GM21390 (cell line): ENCODE measurements around the gene ALPK3.

Experiments used
- ATAC-seq: cut with Tn5 transposase; IDR thresholded peaks from one replicate; pipeline ENCODE4 v1.9.1; 2021; ENCODE audit not compliant: unreplicated experiment

Gene ALPK3

DNA sequence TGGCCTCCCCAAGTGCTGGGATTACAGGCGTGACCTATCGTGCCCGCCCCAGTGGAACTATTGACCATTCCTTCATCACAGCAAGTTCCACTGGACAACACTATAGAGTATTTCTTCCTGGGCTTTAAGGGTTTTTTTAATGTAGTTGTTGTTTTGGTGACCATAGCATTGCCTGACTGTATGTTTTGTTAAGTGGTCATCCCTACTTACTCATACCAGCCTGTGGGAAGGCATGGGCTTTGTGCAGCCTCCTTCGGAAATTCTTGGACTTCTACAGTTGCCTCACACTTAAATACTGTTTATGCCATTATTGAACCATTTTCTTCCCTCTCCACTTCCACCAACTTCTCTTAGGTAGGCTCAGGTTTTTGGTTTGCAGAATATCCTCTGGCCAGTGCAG is 19.9 kb upstream of the ALPK3 start:
- no peak for ATAC-seq

DNA sequence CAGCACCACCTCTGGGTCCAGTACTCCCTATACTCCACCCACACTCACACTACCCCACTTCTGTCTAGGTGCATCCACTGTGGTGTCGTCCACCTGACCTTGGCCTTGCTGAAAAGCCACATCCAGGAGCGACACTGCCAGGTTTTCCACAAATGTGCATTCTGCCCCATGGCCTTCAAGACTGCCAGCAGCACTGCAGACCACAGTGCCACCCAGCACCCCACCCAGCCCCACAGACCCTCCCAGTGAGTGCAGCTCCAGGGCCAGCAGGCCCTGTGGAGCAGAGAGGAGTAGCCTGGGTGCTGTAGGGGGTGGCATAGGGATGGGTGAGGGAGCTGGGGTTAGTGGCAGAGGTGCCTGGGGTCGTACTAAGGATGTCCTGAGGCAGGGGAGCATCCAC is 19.4 kb upstream of the ALPK3 start:
- no peak for ATAC-seq

DNA sequence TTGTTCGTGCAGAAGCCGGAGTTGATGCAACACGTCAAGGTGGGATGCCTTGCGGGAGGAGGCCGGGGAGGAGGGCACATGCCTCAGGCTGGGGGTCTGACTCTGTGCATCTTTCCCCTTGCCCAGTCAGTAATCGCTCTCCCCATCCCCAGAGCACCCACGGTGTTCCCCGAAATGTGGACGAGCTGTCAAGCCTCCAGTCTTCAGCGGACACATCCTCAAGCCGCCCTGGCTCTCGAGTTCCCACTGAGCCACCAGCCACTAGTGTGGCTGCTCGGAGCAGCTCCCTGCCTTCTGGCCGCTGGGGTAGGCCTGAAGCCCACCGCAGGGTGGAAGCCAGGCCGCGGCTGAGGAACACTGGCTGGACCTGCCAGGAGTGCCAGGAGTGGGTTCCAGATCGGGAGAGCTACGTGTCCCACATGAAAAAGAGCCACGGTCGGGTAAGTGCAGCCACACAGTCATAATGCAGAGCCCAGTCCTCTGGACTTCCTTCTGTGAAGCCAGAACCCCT is 18.7 kb upstream of the ALPK3 start:
- no peak for ATAC-seq

DNA sequence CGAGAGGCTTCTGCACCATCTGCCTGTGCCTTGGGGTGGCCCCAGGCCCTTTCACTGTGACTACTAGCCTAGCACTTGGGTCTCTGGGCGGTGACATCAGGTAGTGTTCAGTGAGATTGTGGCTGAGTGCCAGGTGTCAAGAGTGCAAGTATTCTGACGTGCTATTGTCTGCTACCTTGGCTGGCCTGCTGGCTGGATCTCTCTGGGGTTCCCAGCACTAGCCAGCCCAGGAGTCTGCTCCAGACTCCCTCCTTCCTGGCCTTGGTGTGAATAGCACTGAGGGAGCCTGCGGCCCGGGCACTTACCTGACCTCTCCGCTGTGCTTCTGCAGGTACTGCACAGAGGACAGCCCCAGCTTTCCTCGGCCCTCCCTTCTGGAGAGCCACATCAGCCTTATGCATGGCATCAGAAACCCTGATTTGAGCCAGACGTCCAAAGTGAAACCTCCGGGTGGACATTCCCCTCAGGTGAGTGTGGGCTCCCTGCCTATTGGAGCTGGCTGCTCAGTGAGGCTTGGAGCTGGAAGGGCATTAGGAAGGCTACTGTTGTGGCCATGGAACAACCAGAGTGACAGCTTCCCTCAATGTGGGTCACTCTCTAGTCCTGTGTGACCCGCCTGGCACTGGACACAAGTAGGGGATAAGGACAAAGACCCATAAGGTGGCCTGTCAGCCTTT is 17.5 kb upstream of the ALPK3 start:
- no peak for ATAC-seq

DNA sequence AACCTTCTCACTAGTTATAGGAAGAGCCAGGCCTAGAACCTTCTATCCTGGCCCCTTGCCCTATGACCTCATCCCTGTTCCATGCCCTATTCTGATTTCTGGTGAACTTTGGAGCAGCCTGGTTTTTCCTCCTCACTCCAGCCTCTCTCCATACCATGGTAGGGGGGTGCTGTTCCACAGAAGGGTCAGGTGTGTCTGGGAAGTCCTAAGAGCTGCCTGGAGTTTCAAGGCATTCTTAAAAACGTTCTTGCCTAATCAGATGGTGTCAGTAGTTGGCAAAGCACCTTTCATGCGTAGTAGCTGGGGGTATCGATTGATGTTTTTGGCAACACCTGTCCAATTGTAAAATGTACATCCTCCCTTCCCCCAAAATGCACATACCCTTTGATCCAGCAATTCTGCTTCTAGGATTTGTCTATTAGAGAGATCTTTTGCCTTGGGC is 16.8 kb upstream of the ALPK3 start:
- ATAC-seq = no peak

DNA sequence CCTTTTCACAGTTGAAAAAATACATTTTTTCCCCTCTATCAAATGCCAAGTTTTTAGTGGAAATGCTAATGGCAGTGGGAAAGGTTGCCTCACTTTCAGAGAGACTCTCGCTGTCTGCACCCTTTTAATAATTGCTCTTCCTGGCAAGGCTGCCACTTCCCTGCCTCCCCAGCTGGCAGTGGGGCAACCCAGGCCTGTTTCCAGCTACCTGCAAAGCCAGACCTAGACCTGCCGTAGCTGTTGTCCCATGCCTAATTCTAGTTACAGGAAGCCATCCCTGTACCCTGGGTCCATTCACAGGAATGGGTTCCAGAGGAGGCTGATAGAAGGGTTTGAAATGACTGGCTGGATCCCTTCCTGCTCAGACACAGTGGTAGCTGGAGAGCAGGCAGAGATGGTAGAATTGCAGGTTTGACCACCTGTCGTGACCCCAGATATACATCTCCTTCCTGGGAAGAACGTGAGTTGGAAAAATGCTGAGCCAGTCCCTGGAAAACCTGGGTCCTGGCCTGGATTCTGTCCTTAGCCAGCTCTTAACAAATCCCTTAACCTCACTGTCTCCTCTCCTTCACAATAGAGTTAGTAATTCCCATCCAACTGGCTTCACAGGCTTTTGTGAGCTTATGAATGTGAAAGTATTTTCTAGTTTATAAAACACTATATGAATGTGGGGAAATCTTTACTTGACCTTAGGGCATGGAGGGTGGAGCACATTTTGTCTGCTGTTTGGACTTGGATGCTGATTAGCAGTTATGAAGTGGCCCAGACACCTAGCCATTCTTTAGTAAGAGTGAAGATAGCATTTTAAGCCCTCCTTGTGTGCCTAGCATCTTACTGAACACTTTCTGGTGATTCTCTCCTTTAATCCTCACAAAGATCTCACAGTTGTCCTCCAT is 12.9 kb upstream of the ALPK3 start:
- no peak for ATAC-seq

DNA sequence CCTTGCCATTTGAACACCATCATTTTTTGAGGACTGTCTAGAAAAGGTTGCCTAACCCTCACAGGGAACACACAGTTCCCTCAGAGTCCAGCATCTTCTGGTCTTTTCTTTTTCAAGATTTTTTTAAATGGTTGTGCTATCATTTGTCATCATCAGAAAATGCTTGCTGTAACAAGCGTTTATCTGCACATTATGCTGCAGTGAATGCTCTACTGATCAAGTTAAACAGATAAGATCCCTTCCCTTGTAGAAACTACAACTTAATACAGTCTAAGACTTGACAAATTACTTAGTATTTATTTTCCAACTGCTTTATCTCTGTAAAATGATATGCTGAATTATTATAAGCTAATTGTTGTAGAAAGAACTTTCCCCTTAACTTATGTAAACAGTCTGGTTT is 11.9 kb upstream of the ALPK3 start:
- ATAC-seq = no peak

DNA sequence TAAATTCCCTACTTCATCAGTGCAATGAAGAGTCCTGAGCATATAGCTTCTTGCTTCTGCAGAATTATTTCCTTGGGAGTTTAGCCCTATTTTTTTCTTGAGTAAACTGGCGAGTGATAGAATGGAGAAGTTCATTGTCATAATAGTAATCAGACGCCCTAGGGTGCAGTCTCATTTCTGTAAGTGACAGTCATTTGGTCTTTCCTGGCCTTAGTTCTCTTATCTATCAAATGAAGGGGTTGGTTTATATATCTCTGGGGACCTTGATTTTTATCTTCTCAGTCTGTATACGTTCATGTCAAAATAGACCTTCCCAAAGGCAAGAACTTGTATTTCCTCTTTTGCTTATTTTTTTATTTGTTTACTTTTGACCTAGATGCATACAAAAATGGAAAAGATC is 9.9 kb upstream of the ALPK3 start:
- ATAC-seq = no peak

DNA sequence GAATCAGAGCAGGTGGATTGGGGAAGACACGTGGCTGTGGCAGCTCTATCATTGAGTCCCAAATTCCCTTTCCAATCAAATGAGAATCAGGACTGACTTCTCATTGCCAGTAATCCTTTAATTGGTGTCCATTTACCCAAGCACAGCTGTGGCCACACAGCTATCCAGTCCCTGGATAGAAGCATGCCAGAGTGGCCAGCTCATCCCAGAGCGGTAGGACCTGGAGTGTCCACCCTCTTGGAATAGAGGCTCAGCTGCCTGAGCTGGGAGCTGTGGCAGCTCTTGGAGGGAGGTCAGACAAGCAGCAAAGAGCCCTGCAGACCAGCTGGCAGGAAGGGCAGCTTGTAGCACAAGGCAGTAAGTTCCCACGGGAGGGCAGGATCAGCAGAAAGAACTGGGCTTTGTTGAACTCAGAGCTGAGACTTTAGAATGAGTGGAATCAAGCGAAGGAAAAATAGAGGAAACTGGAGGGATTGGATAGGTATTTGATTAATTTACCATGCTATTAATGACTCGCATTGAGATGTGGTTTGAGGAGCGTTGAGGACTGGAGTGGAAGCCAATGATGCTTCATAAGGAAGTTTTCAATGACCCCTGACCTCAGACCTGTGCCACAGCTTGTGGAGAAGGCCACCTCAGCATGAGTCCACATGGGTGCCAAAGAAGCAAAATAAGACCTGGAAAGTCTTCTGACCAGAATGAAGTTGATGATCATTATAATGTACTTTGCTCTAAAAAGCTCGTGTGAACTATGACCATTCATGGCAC is 6.9 kb upstream of the ALPK3 start:
- ATAC-seq = no peak

DNA sequence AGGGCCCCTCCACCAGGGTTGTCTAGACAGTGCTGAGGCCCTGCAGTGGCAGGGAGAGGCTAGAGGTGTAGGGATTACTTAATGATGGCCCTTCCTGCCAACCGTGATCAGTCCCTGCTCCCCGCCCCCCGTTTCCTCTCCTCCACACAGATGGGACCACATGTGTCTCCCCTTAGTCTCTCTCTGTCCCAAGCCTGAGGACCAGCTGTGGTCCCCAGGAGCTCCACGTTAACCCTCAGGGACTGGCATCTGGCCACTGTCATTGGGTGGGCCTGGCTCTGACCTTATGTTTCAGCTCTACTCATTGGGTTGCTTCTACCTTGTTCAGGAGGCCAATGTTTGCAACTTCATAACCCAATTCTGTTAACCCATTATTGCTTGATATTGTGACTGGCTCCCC is 6.0 kb upstream of the ALPK3 start:
- no peak for ATAC-seq

DNA sequence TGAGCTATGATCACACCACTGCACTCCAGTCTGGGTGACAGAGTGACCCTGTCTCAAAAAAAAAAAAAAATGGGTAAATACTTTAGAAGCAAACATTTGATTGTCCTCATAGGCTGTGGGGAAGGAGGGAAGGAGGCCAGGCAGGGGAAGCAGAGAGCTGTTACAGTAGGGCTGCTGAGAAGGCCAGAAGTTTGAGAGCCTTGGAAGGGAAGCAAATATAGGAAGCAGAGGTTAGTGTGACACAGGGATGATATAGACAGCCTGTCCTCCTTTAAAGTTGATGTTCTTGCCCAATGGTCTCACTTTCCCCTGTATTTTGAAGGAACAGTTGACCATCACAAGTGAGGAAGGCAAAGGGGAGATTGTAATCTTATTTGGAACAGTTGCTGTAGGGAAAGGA is 5.3 kb upstream of the ALPK3 start:
- no peak for ATAC-seq

DNA sequence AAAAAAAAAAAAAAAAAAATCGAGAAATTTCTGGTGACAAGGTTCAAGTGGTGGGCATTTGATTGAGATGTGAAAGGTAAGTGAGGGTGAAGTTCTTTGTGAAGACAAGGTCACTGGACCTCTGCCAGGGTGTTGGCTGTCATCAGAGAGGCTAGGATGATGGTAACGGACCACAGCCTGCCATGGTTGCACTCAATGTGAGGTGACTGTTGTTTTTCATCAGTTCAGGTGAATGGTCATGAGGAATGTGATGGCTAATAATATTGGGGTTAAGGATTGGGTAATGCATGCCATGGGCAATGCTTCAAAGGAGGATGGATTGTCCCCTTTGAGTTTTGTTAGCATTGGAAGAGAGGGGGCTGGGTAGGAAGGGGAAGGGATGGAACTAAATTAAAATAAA is 4.3 kb upstream of the ALPK3 start:
- ATAC-seq = no peak

DNA sequence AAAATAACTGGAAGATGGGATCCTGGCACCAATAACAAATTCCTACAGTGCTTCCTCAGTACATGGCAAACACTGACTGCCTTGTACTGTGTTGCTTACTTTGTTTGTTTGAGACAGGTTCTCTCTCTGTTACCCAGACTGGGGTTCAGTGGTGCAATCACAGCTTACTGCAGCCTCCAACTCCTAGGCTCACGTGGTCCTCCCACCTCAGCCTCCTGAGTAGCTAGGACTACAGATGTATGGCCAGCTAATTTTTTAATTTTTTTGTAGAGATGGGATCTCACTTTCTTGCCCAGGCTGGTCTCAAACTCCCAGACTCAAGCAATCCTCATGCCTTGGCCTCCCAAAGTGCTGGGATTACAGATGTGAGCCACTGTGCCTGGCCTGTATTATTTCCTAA is 3.7 kb upstream of the ALPK3 start:
- ATAC-seq = no peak

DNA sequence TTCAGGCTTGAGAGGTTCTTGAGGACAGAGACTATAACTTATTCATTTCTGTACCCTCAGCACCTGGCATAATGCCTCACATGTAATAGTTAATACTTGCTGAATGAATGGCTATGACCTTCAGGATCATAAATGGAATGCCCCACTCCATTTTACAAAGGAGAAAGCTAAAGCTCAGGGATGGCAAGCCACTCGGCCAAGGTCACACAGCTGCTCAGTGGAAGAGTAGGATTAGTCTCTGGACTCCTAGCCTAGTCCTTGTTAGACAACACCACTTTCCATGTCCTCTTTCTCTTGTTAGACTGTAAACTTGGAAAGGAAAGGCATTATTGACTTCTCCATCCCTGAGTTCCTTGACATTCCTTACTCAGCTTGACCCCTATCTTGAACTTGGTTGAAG is 3.2 kb upstream of the ALPK3 start:
- ATAC-seq = no peak

DNA sequence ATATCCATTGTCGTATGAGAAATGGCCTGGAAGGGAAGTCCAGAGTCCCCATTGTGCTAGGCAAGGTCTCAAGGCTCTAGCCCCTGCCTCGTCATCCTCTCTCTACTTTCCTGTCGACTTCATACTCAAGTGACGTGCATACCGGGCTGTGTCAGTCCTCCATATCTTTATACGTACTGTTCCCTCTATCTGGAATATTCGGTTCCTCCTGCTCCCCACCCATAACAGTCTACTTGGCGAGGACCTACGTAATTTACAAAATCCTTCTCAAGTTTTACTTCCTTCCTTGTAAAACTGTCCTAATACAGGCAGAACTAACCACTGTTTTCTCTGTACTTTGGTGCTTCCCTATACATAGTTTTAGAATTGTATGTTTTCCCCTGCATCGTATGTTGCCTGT is 2.2 kb upstream of the ALPK3 start:
- no peak for ATAC-seq

DNA sequence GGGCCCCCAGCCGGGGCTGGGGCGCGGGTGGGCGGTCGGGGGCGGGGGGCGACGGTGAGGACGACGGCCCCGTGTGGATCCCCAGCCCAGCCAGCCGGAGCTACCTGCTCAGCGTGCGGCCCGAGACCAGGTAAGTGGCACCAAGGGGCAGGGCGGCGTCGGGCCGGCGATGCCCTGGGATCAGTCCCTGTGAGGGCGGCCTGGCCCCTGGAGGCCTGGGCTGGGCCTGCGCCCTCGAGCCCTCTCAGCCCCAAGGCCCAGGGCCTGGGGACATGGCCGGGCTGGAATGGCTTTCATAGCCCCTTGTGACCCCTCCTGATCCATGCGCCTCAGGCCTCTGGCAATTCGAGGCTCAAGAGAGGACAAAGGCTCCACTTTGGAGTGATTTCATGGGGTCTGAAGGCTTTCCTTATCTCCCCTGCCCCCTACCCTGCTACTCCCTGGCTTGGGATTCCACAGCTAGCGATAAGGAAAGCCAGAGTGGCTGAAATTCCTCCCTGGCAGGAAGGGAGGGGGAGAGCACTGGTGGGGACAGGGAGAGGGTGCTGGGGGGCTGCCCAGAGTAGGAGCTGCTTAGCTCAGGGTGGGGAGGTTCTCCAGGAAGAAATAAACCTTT is 418 bp downstream of the ALPK3 start:
- no peak for ATAC-seq

DNA sequence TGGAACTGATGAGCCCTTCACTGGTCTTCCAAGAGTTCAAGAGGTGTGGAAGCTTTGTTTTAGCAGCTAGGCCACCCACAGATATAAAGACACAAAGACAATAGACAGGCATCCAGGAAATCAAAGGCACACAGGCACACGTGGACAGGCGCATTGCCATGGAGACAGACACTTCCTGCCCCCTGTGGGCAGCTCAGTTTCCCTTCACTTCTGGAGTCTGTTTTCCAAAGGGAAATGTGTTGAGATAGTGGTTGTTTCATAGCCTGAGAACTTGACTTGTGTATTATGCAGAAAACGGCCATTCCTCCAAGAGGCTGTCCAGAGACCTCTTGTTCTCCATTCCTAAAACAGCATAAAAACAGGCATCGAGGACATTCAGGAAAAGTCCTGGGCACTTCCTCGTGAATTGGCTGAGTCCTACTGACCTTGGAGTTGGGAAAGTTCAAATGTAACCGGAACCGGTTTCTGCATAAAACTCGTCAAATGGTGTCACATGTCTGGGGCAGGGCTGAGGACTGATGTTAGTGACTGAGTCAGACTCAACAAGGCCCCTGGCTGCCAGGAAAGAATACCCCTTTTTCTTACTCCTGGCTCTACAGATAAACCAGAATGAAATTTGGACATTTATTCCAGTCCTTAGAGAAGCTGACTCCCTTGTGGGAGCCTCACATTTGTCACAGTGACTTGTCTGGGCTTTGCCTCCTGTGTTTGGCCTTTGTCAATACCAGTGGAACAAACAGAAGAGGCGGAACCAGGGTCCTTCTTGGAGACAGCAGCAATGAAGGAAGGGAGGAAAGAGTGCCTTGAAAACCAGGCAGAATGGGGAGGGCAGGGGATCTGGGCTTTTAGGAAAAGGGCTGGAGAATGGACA is 1.3 kb downstream of the ALPK3 start:
- no peak for ATAC-seq

DNA sequence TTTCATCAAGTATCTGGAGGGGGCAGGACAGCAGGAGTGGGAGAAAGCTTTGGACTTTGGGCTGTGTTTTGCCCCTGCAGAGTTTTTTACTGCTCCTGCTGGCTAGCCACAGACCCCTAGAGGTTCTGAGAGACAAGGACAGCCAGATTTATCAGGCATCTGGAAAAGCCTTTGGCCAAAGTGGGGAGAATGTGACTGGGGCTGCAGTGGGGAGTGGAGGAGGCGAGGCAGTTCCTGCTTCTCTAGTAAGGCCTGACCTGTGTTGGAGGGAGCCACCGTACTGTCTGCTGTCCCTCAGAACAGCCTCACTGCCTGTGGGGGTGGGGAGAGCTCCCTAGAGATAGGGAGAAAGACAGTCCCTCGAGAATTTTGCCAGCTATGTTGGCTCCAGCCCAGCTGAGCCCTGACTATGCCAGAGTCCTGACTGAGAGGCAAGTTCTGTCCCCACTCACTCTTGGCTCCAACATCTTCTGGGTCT is 2.2 kb downstream of the ALPK3 start:
- no peak for ATAC-seq

DNA sequence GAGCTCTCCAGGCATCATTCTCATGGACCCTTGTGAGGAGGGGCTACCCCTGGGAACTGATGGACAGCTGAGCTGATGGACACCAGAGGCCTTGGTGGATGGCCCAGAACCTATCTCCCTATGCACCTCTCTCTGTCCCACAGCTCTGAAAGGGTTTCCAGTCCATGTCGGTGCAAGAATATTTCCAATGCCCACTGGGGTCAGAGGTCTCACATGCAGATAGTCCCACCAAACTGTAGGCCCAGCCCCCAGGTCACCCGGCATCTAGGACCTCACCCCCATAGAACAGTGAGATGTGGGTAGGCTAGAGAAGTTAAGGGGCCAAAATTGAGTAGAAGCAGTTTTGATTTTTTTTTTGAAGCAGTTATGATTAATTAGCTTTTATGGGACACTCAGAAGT is 2.6 kb downstream of the ALPK3 start:
- no peak for ATAC-seq

DNA sequence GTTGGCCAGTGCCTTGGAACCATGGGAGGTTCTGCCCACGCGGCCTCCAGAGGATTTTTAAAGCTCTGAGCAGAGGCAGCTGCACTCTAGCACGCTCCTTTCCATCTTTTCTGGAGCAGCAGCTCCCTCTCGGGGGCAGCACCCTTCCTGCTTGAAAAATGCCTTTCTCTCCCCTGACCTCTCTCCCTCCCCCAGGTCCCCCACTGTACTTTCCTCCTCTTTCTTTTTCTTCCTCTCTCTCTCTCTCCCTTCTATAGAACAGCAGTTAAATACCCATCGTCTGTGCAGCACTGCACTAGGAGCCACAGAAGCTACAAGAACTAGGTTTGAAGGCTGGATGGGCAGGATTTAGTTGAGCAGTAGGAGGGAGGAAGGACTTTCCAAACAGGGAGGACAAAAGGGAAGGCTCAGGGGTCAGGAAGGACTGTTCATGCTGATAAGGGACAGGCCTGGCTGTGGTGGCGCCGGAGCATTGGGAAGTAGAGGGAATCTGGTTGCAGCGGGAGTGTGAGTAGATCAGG is 4.4 kb downstream of the ALPK3 start:
- no peak for ATAC-seq
